Skin epidermis (tissue), 12 donors: ENCODE results near the gene IDE.
"Not testable (repeated sequence)": the region's sequence is repeated elsewhere in the genome, so short reads cannot be mapped to it uniquely, and the experiment has no call there.

Experiments
- H3K27ac ChIP-seq, 21 experiments: fragments of 200-600 bp; sonication (generic) in 11 of 21; one replicate each; pipeline ENCODE4 v1.5.0; 2020; ENCODE audit warnings: mild to moderate bottlenecking in 3 of 21, inconsistent platforms in 2 of 21, moderate library complexity in 2 of 21
- H3K4me3 ChIP-seq, 7 experiments: fragments of 200-600 bp; sonication (generic) in 2 of 7; one replicate each; pipeline ENCODE4 v1.5.0; 2020; ENCODE audit warnings: inconsistent platforms in 2 of 7, mild to moderate bottlenecking in 2 of 7, moderate library complexity in 1 of 7

The IDE gene

GRCh38 chr10:92569663-92570062, 4.2 kb downstream of the IDE start:
- H3K27ac ChIP-seq, result peak overlapping the region in 2 of 21 experiments; percentile 31 to 36

GRCh38 chr10:92569071-92569470, 4.8 kb downstream of the IDE start:
- Histone ChIP-seq H3K4me3 (no peak overlapping the region), H3K27ac (peak overlapping the region in 6 of 21 experiments; percentile 12 to 57 (median 14))

More at GRCh38 chr10:92569663-92570062, 4.2 kb downstream of the IDE start:
- H3K4me3 ChIP-seq, result not testable (repeated sequence)

GRCh38 chr10:92567952-92568600, 5.8 kb downstream of the IDE start:
- peak overlapping the region in 9 of 21 experiments; percentile 13 to 67 (median 34) for H3K27ac ChIP-seq
- no peak overlapping the region for H3K4me3 ChIP-seq

GRCh38 chr10:92562424-92562823, 11.5 kb downstream of the IDE start:
- Histone ChIP-seq H3K27ac (no peak overlapping the region), H3K4me3 (no peak overlapping the region)

DNA sequence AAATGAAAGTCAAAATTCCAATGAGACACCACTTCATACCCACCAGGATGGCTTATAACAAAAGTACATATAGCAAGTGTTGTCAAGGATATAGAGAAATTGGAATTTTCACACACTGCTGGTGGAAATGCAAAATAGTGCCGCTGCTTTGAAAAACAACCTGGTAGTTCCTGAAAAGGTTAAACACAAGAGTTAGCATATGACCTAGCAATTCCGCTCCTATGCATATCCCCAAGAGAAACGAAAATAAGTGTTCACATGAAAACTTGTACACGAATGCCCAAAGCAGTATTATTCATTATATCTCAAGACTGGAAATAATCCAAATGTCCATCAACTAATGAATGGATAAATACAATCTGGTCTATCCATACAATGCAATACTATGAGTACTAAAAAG, 14.8 kb downstream of the IDE start:
- H3K4me3 ChIP-seq, result no peak overlapping the region
- H3K27ac ChIP-seq, result no peak overlapping the region

DNA sequence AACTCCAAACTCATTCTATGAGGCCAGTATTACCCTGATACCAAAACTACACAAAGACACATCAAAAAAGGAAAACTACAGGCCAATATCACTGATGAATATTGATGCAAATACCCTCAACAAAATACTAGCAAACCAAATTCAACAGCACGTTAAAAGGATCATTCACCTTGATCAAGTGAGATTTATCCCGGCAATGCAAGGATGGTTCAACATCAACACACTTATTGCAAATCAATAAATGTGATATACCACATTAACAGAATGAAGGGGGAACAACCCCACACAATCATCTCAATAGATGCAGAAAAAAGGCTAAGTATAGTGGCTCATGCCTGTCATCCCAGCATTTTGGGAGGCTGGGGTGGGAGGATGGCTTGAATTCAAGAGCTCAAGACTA, 19.9 kb downstream of the IDE start:
- H3K27ac ChIP-seq, result no peak overlapping the region
- H3K4me3 ChIP-seq, result no peak overlapping the region

GRCh38 chr10:92552310-92552709, 21.6 kb downstream of the IDE start:
- H3K27ac ChIP-seq, result no peak overlapping the region
- H3K4me3 ChIP-seq, result no peak overlapping the region

GRCh38 chr10:92550924-92551323, 23.0 kb downstream of the IDE start:
- no peak overlapping the region for H3K4me3 ChIP-seq

DNA sequence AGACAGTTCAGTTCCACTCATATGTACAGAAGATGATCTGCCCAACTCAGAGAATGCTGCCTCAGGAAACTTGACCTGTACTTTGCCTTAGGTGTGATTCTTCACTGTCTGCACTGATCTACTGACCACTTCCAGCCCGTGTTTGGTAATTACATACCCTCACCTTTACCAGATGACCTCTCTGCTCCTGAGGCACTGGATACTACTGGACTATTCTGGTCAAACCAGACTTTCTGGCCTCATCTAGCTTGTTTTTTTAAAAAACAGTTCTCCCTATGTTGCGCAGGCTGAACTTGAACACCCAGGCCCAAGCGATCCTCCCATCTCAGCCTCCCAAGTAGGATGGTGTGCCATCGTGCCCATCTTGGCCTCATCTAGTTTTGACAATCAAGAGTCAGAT, 26.2 kb downstream of the IDE start:
- Histone ChIP-seq H3K27ac (no peak overlapping the region), H3K4me3 (no peak overlapping the region)

More at GRCh38 chr10:92550924-92551323, 23.0 kb downstream of the IDE start:
- H3K27ac ChIP-seq, result no peak overlapping the region

DNA sequence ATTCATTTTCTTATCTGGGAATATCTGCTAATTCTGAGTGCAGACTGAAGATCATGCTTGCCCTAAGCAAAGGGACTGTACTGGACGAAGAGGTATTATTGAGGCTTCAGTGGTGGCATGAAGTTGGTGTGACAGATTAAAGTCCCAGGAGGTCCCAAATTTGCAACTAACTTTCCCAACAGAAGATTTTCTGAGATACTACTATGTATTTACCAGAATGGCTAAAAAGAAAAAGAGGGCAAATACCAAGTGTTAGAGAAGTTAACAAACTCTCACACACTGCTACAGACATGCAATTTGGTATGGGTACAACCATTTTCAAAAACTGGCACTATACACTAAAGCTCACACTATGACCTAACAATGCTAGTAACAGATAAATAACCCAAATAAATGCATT, 28.3 kb downstream of the IDE start:
- H3K27ac ChIP-seq, result no peak overlapping the region
- H3K4me3 ChIP-seq, result no peak overlapping the region

DNA sequence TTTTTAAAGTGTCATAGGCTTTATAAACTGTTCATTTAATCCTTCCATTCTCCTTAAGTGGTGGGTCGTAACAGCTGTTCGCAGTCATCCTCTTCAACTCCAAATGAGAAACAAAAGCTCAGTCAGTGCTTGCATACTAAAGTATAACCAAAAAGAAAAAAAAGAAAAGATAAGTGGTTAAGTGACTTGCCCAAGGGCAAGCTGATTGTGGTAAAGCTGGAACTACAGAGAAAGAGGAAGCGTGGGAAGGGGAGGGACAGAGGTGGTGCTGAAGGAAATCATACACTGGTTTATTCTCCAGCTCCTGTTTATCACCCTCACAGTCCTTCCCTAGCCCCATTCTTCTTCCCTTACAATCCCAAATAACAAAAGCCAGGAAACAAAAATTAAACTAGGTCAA, 29.6 kb downstream of the IDE start:
- peak overlapping the region in 1 of 21 experiments; percentile 48 for H3K27ac ChIP-seq
- no peak overlapping the region for H3K4me3 ChIP-seq

- Histone ChIP-seq H3K27ac (peak overlapping the region in 1 of 21 experiments; percentile 7), H3K4me3 (no peak overlapping the region)
Measured at GRCh38 chr10:92542458-92542857, 31.4 kb downstream of the IDE start.

- peak overlapping the region in 3 of 21 experiments; percentile 7 to 25 (median 11) for H3K27ac ChIP-seq
Measured at GRCh38 chr10:92541583-92541982, 32.3 kb downstream of the IDE start.

GRCh38 chr10:92538231-92538958, 35.5 kb downstream of the IDE start:
- Histone ChIP-seq H3K4me3 (no peak overlapping the region), H3K27ac (no peak overlapping the region)

More at GRCh38 chr10:92541583-92541982, 32.3 kb downstream of the IDE start:
- no peak overlapping the region for H3K4me3 ChIP-seq

DNA sequence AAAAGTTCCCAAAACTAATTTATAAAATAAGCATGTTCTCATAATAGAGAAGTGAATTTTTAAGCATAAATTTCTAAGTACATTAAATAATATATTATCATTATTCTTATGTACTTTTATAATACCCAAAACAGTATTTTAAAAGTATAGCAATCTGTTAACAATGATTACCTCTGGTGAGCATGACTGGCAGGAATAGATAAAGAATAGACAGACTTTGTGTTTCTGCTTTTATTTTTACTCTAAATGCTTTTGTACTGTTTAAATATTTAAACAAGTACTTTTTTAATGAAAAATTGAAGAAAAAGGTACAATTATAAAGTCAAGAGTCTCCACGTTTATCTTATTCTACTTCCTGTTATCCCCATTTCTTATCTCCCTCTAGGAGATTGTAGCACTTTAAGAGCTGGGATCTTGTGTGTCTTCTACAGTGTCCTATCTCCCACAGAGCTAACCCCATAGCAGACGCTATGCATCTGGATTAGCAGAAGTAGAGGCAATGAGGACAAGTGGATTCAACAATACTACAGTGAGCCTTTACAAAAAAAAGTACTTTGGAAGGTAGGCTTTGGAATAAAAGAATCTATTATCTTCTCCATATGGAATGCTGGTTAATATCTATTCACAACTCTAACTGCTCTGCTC, 42.9 kb downstream of the IDE start:
- no peak overlapping the region for H3K4me3 ChIP-seq
- H3K27ac ChIP-seq, result no peak overlapping the region

DNA sequence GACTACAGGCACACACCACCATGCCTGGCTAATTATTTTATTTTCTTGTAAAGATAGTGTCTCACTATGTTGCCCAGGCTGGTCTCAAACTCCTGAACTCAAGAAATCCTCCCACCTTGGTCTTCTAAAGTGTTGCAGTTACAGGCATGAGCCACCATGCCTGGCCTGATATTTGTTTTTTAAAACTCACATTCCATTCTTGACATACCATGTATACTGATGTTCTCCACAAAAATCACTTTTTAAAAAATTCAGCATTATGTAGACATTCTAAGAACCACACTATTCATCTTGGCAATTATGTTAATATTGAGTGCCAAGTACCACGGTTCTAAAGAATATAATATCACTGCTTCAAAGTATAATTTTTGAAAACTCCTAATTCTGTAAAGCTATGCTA, 43.5 kb downstream of the IDE start:
- Histone ChIP-seq H3K27ac (no peak overlapping the region), H3K4me3 (no peak overlapping the region)

- H3K4me3 ChIP-seq, result no peak overlapping the region
- H3K27ac ChIP-seq, result no peak overlapping the region
Measured at GRCh38 chr10:92527716-92528115, 46.2 kb downstream of the IDE start.

GRCh38 chr10:92523639-92524038, 50.3 kb downstream of the IDE start:
- Histone ChIP-seq H3K4me3 (no peak overlapping the region), H3K27ac (no peak overlapping the region)

GRCh38 chr10:92517034-92517655, 56.7 kb downstream of the IDE start:
- Histone ChIP-seq H3K27ac (no peak overlapping the region), H3K4me3 (no peak overlapping the region)

- no peak overlapping the region for H3K27ac ChIP-seq
- no peak overlapping the region for H3K4me3 ChIP-seq
Measured at GRCh38 chr10:92508866-92509265, 65.0 kb downstream of the IDE start.
